NCI-H1105 treated with DMSO at 0.1 percent for 48 hours (cell line): ENCODE data around the gene PPP1R26.
"Not testable (repeated sequence)": the region's sequence is repeated elsewhere in the genome, so short reads cannot be mapped to it uniquely, and the experiment has no call there.

ENCODE experiments used
- DNase-seq: peaks from one replicate; lab custom pipeline; 2025; lab: John Stamatoyannopoulos, UW

Gene PPP1R26

GRCh38 chr9:135505406-135506187, 26.0 kb downstream of the PPP1R26 start:
- DNase-seq: no peak

GRCh38 chr9:135506327-135507103, 26.9 kb downstream of the PPP1R26 start:
- no peak for DNase-seq

- no peak for DNase-seq
These were observed 27.8 kb downstream of the PPP1R26 start for GRCh38 chr9:135507104-135508035.

GRCh38 chr9:135508211-135508820, 28.7 kb downstream of the PPP1R26 start:
- no peak for DNase-seq

- no peak for DNase-seq
These were observed 29.9 kb downstream of the PPP1R26 start for GRCh38 chr9:135509458-135509857.

GRCh38 chr9:135512241-135512603, 32.6 kb downstream of the PPP1R26 start:
- DNase-seq: no peak

- DNase-seq: no peak
These were observed 33.3 kb downstream of the PPP1R26 start for GRCh38 chr9:135512904-135513303.

GRCh38 chr9:135513351-135513846, 33.8 kb downstream of the PPP1R26 start:
- no peak for DNase-seq

- not testable (repeated sequence) for DNase-seq
These were observed 34.3 kb downstream of the PPP1R26 start for GRCh38 chr9:135513906-135514305.

GRCh38 chr9:135514342-135515082, 34.9 kb downstream of the PPP1R26 start:
- no peak for DNase-seq

GRCh38 chr9:135515083-135515951, 35.7 kb downstream of the PPP1R26 start:
- no peak for DNase-seq

- no peak for DNase-seq
These were observed 36.7 kb downstream of the PPP1R26 start for GRCh38 chr9:135516132-135516860.

GRCh38 chr9:135517407-135517822, 37.8 kb downstream of the PPP1R26 start:
- DNase-seq: no peak

GRCh38 chr9:135519179-135519971, 39.8 kb downstream of the PPP1R26 start:
- DNase-seq: no peak

- no peak for DNase-seq
These were observed 41.5 kb downstream of the PPP1R26 start, which contains the start of gene LCN1 for GRCh38 chr9:135520916-135521607. TSS of gene LCN1 (plus strand) at chr9:135521440. CDS start at chr9:135521498, 58 bp downstream.

- DNase-seq: no peak
These were observed 42.1 kb downstream of the PPP1R26 start for GRCh38 chr9:135521608-135522095.

GRCh38 chr9:135522137-135522877, 42.7 kb downstream of the PPP1R26 start:
- DNase-seq: no peak
